ENCODE results near the gene OR6X1.

The OR6X1 gene
- total RNA-seq: 0 reads per million in 4 experiments

DNA sequence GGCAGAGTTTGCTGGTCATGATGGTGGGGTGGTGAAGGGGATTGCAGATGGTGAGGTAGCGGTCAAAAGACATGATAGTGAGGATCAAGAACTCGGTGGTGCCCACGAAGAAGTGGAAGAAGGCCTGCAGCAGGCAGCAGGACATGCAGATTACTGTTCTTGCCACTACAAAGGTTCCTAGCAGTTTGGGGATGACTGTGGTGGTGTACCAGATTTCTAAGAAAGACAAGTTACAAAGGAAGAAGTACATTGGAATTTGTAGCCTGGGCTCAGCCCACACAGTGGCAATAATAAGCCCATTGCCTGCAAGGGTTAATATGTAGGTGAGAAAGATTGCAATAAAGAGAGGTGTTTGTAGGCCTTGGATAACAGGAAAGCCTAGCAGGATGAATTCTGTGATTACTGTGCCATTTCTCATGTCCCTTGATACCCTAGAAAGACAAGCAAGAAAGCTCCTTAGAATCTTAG lies at the start of gene OR6X1:
TSS of gene OR6X1 (minus strand) at position 418 of the 468 bp plus-strand sequence. CDS start at position 418, 0 bp downstream.
- no peak for DNase-seq

GRCh38 chr11:123801765-123802164 lies 47.4 kb upstream of the OR6X1 start:
- DNase-seq: no peak

- no peak for DNase-seq
These were observed 45.7 kb upstream of the OR6X1 start for GRCh38 chr11:123800036-123800435.

DNA sequence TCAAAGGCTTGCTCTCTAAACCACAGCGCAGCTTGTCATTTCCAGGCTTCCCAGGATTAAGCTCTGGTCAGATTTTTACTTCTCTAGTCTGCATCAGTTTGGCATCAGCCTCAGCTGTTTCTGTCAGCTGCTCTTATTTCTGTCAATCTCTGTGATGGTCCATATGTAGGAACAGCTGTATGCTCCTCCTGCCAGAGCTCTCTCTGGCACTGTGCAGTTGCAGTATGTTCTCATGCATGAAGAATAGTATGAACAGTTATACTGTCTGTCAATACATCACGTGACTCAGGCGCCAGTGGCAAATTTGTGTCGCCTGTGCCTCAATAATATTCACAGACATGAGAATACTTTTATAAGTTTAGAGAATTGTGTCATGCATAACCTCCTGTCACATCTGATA lies 45.1 kb upstream of the OR6X1 start:
- no peak for DNase-seq

- DNase-seq: no peak
These were observed 44.4 kb upstream of the OR6X1 start for GRCh38 chr11:123798513-123799252.

- no peak for DNase-seq
These were observed 43.8 kb upstream of the OR6X1 start for GRCh38 chr11:123798079-123798478.

GRCh38 chr11:123797541-123797940 lies 43.2 kb upstream of the OR6X1 start:
- no peak for DNase-seq

GRCh38 chr11:123797114-123797513 lies 42.8 kb upstream of the OR6X1 start:
- no peak for DNase-seq

DNA sequence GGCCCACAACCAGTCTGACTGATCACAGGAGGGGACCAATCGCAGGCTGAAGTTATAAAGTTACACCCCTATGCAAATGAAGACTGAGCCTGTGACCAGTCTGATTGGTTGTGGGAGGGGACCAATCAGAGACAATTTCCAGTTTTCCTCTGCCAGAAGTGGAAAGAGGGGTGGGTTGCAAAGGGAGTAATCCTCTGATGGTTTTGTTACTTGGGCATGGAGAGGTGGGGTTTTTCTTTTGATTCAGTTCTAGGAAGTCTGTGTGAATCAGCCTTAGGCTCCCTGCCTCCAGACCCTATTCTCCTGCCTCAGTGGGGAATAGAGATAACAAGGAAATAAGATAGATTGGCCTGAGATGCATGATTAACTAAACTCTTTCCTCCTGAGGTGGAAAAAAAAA lies 41.9 kb upstream of the OR6X1 start:
- no peak for DNase-seq

GRCh38 chr11:123783536-123783935 lies 29.2 kb upstream of the OR6X1 start:
- no peak for DNase-seq

DNA sequence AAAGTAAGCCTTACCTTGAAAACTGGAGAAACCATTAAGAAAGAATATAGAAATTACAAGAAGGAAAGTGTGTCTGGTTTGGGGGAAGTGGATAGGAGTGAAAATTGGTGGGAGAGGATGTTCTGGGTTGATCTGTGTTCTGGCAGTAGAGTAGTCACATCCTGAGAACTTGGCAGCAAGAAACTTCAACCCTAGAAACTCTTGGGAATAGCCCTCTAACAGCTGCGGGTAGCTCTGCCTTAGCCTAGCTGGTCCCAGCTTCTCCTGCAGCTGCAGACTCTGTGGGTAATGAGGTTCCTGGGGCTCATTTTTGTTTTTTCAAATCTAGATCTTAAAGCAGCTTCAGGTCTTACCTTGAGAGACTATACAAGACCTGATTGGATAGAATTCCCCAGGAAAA lies 24.2 kb upstream of the OR6X1 start:
- DNase-seq: no peak

- no peak for DNase-seq
These were observed 21.6 kb upstream of the OR6X1 start for GRCh38 chr11:123775715-123776549.

DNA sequence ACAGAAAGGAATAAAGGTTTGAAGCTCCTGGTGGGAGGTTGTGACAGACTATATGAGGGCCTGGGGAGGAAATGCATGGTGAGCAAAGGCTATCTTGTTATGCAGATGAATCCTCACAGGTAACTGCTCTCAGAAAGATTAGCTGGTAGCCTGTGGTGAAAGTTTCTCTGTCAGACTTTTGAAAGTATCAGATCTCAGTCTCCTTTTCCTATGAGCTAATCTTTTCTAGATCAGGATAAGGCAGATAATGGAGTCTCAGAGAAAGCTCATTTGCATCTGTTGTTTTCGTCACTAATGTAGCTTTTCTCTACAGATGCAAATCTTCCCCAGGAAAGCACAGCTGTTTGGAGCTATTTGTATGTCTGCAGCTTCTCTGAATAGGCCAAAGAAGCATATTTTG lies 21.0 kb upstream of the OR6X1 start:
- DNase-seq: no peak

DNA sequence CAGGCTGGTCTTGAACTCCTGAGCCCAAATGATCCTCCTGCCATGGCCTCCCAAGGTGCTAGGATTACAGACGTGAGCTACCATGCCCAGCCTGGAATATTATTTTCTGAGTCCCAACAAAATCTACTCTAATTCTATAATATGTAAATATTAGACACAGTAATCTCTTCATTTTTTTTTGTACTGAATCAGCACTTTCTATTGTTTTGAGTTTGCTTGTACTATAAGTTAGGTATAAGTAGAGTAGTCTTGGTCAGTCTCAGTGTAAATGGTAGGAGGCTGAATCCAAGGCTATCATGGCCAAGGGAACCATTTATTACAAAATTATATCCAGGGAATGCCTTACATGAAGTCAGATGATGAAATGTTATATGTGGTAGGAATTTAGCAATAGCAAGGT lies 19.6 kb upstream of the OR6X1 start:
- no peak for DNase-seq

GRCh38 chr11:123773026-123773425 lies 18.7 kb upstream of the OR6X1 start:
- no peak for DNase-seq

DNA sequence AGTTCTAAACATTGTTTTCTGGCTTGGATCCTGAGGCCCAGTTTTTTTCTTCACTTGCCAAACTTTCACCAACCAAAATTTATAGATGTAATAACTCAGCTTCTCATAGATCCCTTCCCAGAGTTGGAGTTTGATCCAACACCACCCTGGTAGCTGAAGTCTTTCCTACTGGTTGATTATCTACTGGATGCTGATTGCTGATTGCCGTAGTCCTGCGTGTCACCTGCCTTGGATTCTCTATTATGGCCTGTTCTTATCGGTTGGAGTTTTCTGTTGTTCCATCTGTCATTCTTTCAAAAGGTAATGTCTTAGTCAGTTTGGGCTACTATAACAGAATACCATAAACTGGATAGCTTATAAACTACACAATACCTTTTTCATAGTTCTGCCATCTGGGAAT lies 17.3 kb upstream of the OR6X1 start:
- DNase-seq: no peak

DNA sequence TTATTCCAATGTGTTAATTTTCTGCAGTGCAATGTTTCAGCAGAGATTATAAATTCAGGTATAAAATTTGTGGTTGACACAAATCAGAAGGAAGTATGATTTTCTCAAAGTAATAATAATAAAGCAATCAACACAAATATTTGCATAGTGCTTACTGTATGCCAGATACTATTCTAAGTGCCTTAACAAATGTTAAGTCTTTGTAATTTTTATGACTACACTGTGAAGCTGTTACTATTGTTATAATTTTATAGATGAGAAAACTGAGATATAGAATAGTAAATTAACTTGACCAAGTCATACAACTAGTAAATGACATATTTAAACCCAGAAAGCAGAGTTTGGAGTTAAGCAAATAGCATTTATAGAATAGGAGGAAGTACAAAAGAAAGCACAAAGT lies 16.4 kb upstream of the OR6X1 start:
- DNase-seq: no peak

DNA sequence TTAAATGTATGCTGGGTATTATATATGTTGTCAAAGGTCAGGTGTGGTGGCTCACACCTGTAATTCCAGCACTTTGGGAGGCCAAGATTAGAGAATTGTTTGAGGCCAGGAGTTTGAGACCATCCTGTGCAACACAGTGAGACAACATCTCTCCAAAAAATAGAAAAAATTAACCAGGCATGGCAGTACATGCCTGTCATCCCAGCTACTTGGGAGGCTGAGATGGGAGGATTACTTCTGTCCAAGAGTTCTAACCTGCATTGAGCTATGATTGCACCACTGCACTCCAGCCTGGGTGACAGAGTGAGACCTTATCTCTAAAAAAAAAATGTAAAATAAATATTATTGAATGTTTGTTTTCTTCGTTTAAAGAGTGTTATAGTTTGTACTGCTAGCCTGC lies 11.3 kb upstream of the OR6X1 start:
- DNase-seq: no peak

GRCh38 chr11:123762422-123762821 lies 8.1 kb upstream of the OR6X1 start:
- DNase-seq: no peak

GRCh38 chr11:123760894-123761293 lies 6.6 kb upstream of the OR6X1 start:
- DNase-seq: no peak

GRCh38 chr11:123757976-123758375 lies 3.7 kb upstream of the OR6X1 start:
- no peak for DNase-seq

- DNase-seq: no peak
These were observed 1.5 kb upstream of the OR6X1 start for GRCh38 chr11:123755813-123756212.

- no peak for DNase-seq
These were observed 1.0 kb upstream of the OR6X1 start for GRCh38 chr11:123755344-123755743.

DNA sequence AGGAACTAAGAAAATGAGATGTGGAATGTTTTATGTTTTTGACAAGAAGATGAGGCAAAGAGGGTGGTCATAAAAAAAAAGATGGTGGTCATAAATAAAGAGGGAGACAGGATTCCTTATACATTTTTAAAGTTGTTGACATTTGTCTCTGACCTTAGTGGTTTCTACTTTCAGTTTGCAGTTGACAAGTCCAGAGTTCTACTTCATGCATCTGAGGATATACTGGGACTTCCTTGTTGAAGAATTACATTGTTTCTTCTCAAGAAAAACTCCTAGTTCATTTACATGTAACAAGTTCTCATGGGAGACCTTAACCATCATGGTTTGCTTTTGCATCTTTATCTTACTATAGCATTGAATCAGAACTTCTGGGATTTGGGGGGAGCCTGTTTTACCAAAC lies 1.2 kb downstream of the OR6X1 start:
- DNase-seq: no peak
